GM12875 (cell line): ENCODE results near the gene ZCCHC24.

Experiments
- H3K4me3 ChIP-seq: one replicate; pipeline ENCODE4 v1.5.1; 2011; ENCODE audit warnings: low read depth, low read length, control low read depth
- CTCF ChIP-seq: IDR thresholded peaks from 2 replicates; pipeline ENCODE4 v1.5.1; 2011; ENCODE audit warnings: low read depth, mild to moderate bottlenecking, control low read depth, inconsistent platforms, low read length, moderate library complexity, borderline replicate concordance; ENCODE audit not compliant: insufficient read depth

The ZCCHC24 gene

GRCh38 chr10:79472449-79472848, 27.0 kb upstream of the ZCCHC24 start:
- H3K4me3 ChIP-seq = no peak overlapping the region
- TF ChIP-seq CTCF = no peak

GRCh38 chr10:79471776-79472175, 26.4 kb upstream of the ZCCHC24 start:
- H3K4me3 ChIP-seq = no peak overlapping the region
- no peak for TF ChIP-seq CTCF

GRCh38 chr10:79470096-79470495, 24.7 kb upstream of the ZCCHC24 start:
- H3K4me3 ChIP-seq = no peak overlapping the region
- TF ChIP-seq CTCF = no peak

GRCh38 chr10:79468841-79469585, 23.6 kb upstream of the ZCCHC24 start:
- no peak overlapping the region for H3K4me3 ChIP-seq
- no peak for TF ChIP-seq CTCF

GRCh38 chr10:79468015-79468560, 22.7 kb upstream of the ZCCHC24 start:
- TF ChIP-seq CTCF = no peak
- H3K4me3 ChIP-seq = no peak overlapping the region

- H3K4me3 ChIP-seq = no peak overlapping the region
- no peak for TF ChIP-seq CTCF
Observed at GRCh38 chr10:79465341-79465740, 19.9 kb upstream of the ZCCHC24 start.
